SK-MEL-5 (cell line): ENCODE data around the gene CDV3. TPM values are rescaled to one million over a fixed set of nuclear protein-coding genes. Genes with fewer than 3 reads are reported as not detected.

Experiments
- DNase-seq: peaks from one replicate; pipeline ENCODE4 v3.0.0-alpha.2; 2016; ENCODE audit warnings: low read depth, low spot score
- in situ Hi-C: cut with HindIII; loops from 2 replicates; pipeline ENCODE4 v1.10.0; 2016; ENCODE audit warnings: low sequenced_read_pairs, high pct_unique_total_duplicates, low pct_unique_long_range_greater_than_20kb
- total RNA-seq: library from RNA; depleted of rRNA; stranded (reverse); fragments of >200 nt; shearing (Covaris generic); gene quantifications from 2 replicates; pipeline ENCODE4 v1.2.3, GENCODE V29; 2014

Gene CDV3
- total RNA-seq, 1 experiment from 2014 or later = 131 TPM

DNA sequence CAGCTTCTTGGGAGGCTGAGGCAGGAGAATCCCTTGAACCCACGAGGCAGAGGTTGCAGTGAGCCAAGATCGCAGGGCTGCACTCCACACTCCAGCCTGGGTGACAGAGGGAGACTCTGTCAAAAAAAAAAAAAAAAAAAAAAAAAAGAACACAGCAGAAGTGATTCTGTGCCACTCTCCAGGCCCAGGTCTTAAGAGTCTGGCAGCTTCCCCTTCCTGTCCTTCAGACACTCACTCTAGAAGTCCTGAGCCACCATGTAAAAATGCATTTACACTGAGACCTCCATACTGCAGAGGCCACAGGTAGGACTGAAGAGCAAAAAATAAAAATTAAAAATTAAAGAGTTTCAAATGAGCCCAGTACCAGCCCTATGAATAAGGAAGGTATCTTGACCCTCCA, 11.8 kb upstream of the CDV3 start:
- no peak for DNase-seq
- in situ Hi-C loops = no loop called here

DNA sequence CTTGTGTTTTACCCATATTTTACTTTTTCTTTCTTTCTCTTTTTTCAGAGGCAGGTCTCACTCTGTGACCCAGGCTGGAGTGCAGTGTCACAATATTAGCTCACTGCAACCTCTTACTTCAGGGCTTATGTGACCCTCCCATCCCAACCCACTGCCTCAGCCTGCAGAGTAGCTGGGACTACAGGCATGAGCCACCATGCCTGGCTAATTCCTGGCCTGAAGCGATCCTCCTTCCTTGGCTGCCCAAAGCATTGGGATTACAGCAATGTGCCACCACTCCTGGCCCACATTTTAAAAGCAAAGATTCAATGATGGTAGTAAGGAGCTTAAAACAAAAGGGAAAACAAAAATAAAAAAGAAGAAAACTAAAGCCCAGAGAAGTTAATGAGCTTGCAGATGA, 11.1 kb upstream of the CDV3 start:
- no peak for DNase-seq
- in situ Hi-C loops = no loop called here

DNA sequence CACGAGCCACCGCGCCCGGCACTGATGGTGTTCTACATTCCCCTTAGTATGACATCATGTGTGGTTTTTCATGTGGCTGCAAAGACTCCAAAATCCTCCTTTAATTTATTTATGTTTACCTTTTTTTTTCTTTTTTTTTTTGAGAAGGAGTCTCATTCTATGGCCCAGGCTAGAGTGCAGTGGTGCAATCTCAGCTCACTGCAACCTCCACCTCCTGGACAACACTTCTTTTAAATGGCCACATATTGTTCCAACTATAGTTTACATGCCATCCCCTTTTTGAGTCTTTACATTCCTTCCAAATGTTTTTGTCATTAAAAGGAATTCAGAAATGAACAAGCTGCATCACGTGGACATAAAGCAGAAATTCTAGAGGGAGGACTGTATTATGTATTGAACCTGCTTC, 10.3 kb upstream of the CDV3 start:
- no peak for DNase-seq
- in situ Hi-C loops = no loop called here

DNA sequence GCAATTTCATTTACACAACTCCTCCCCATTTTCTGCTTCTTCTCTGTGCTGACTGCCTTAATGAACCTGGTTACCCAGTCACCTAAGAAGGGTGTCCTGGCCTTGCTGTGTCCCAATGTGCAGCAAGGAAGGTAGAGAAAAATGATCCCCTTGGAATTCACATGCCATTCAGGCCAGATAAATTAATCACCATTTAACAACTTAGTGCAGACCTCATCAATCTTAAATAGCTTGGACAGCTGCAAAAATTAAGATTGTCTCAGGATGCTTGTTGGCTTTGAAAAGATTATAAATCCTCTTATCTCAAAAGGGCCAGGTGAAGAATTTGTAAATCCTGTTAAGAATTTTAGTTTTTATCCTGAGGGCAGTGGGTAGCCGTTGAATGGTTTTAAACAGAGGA, 9.7 kb upstream of the CDV3 start:
- DNase-seq = no peak
- in situ Hi-C loops = no loop called here

DNA sequence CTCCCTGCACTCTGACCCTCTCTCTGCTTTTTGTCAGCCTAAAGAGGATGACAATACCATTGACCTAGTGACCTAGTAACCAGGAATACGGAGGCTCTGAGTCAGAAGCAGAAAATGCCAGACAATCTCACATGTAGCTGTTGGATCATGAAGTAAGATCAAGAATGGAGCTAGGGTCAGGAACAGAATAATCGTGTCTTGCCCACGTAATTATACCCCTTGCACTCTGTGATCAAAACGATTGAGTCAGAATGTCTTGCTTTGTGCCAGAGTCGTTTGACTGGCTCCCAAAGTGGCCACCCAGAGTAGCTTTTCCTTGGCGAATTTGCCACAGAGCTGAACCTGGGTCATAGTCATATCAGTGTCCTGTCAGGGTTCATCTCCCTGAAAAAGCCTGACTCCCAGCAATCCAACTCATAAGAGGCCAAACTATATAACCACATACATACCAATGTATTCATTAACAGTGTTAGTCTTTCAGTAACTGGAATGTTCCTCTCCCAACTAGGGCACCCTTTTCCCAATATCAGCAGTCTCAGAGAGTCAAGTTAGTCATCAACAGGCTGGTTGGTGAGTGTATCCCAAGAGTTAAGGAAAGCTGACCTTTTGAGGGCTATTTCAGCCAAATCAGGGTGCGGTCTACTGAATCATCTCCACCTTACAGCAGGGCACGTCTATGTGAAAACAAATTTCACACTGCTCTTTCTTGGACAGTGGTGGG, 5.0 kb upstream of the CDV3 start:
- in situ Hi-C loops = no loop called here
- no peak for DNase-seq

DNA sequence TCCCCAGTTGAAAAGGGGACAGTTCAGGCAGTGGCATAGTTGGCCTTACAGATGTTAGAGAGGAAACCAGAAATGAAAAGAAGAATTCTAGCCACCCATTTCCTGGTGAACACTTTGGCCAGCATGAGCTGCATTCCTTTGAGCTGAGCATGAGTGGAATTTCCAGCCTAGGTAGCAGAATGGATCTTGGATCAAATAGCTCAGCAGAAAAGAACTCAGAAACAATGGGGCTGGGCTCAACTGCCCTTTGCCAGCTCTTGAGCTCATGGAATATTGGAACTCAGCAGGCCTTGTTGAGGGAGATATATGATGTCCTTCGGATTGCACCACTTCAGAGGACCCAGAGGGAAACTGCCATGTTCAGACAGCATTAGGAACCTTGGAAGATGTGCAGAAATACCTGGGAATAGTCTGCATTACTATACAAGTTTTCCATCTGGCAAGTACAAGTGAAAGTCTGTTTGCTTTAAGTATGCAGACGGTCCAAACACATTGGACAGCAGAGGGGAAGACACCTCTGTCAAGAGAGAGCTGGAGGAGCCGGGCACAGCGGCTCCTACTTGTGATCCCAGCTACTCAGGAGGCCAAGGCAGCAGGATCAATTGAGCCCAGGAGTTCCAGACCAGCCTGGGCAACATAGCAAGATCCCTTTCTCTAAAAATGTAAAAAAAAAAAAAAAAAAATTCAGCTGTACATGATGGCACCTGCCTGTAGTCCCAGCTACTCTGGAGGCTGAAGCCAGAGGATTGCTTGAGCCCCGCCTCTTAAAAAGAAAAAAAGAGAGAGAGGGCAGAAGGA, 3.1 kb upstream of the CDV3 start:
- no peak for DNase-seq
- in situ Hi-C loops = no loop called here

DNA sequence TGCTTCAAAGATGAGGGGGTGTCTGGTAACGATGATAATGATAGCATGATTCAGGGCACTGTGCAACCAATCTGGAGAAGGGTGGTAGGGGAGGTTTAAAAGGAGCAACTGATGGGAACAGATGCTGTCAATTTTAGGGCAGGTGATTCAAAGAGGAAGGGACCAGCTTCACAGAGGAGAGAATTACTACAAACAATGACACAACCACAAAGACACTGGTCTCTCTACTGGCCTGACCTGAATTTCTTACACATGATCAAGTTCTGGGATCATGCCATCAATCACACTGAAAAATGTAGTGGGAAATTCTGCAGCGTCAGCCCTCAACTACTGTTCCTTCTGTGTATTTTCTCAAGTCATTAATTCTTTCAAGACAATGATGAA, 2.6 kb upstream of the CDV3 start:
- no peak for DNase-seq
- in situ Hi-C loops = no loop called here

DNA sequence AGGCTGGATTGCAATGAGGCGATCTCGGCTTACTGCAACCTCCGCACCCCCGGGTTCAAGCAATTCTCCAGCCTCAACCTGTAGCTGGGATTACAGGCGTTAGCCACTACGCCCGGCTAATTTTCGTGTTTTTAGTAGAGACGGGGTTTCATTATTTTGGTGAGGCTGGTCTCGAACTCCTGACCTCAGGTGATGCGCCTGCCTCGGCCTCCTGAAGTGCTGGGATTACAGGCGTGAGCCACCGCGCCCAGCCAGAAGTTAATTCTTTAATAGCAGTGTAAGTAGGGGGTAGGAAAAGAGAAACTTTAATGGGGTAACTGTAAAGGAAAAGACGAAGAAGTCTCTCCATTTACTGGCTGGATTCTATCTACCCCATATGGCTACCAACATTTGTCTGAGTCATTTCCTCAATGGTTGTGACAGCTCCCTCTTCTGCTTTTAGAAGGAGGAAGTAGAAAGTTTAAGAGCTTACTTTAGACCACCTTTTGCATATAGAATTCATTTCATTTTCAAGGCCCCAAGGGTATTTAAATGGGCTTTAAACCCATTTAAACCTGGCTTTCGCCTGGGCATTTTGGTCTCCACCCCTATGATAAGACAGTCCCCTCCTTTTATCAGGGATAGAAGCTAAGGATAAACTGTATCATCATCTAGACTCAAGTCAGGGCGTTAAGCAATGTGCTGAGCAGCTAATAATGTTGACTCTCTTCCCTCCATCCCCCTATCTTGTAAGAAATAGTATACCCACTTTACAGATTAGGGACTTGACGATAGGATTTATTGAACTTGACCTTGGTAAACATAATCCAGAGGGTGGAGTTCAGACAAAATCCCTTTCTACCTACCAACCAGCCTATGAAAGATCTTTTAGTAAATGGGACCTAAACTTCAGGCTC, 1.1 kb upstream of the CDV3 start:
- in situ Hi-C loops = no loop called here

DNA sequence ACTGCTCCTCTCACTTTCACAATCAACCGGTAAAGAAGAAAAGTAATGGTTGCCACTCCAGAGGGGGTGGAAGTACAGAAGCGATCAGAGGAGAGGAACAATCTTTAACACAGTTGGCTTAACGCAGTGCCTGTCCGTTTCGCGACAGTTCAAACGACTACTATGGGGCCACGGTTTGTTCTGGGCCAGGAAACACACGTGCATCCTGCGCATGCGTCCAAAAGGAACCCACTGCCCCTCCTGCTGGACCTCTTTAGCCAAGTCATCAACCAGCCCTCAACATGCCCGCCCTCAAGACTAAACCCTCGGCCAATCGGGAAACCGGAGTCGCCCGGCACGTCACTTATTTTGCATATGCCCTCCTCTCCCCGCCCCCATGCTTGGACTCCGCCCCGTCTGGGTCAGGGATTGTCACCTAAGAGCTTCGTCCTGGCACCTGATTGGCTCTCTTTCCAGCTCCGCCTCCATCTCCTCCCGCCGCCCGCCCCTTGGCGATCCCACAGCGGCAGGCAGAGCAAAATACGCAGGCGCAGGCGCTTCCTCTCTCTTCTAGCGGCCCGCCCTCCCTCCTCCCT, 345 bp upstream of the CDV3 start:
- in situ Hi-C loops = no loop called here
- DNase-seq = peak; percentile 100

More for the DNA sequence above, 1.1 kb upstream of the CDV3 start:
- no peak for DNase-seq

DNA sequence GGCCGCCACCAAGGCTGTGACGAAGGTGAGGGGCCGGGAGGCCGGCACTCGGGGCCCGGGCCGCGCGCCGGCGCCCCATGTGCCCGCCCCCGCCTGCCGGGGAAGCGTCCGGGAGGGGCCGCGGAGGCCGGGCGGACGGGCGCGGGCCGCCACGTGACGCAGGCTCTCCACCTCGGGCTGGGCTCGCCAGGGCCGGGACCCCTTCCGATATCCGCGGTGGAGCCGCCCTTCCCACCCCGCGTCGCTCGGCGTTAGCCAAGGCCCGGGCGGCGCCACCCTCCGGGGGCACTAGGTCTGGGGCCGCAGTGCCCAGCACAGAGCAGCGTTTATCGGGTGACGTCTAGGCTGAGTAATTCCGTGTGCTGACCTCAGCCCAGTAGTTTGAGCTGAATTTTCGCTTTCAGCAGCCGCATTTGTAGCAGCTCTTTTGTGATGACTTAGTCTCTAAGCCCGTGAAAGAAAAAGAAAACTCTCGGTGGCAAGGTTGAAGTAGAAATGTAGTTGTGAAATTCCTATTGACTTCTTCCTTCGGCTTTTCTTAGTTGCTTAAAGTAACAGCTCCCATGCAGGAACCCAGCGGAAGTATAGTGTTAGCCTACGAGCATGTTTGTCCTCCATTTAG, 885 bp downstream of the CDV3 start:
- peak; percentile 52 for DNase-seq
- in situ Hi-C loops = no loop called here

DNA sequence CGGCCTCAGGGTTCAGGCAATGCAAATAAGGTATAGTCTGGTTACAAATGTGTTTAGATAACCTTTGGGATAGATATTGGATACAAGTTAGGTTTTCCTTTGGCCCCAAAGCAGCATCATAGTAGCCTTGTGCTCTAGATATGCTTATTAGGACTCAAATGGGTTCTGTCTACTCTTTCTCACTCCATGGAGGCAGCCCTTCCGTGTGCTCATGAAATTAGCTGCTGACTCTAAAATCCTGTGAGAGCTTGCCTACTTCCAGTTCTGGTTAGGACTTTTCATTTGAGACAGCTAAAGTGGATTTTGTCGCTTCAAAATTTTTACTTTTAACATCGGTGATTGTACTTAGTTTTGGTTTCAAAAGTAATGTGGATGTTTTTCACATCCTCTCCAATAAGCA, 1.6 kb downstream of the CDV3 start:
- no peak for DNase-seq
- in situ Hi-C loops = no loop called here

DNA sequence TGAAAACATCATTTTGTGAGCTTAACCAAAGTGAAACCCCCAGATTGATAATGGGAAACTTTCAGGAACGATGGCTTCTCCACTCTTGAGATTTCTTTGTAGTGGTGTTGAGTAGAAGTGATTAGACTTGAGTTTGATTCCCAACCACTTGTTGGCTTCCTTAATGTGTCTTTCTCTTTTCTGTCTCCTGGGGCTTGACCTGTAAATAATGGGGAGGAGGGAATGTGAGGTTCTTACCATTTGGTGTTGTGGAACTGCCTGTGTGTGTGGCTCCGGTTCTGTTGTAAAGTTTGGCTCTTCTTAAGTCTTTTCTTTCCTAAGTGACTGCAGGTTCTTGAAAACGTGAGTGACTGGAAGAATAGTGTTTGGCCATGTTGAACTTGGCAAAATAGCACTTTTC, 2.7 kb downstream of the CDV3 start:
- in situ Hi-C loops = no loop called here

DNA sequence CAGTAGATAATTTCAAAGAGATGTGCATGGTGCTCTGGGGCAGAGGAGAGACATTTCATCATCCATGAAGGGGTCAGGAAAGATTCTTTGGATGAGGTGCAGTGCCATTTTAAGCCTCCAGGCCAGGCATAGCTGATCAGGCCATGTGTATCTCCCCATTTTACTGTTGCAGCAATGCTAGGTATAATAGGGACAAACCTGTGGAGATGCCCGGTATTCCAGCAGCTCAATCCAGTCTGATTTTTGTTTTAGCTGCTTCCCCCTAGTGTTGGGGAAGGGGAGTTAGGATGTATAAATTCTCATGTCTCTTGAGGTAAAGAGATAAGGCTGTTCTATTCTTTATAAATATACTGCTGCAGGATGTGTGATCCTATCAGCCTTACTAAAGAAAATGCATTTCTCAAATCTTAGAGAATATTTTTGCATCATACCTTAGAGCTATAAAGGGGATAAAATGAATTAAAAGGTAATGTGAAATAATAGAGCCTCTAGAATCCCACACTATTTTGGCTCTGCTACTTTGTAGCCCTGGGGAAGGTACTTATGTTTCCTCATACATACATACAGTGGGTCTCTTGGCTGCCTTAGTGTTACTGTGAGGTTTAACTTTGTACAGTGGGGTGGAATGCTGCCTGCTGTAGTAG, 5.2 kb downstream of the CDV3 start:
- in situ Hi-C loops = no loop called here
- DNase-seq = peak; percentile 70

More for the DNA sequence above, 2.7 kb downstream of the CDV3 start:
- no peak for DNase-seq

DNA sequence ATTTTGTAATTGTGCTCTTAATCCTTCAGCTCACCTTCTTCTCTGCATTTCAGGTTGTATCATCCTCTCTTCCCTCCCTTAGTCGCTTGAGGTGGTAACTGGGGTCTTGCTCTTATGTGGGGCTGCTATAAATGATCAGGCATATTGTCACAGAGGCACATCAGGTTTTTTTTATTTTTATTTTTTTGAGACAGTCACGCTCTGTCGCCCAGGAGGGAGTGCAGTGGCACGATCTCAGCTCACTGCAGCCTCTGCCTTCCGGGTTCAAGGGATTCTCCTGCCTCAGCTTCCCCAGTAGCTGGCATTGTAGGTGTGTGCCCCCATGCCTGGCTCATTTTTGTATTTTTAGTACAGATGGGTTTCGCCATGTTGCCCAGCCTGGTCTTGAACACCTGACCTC, 9.9 kb downstream of the CDV3 start:
- in situ Hi-C loops = no loop called here
- no peak for DNase-seq

DNA sequence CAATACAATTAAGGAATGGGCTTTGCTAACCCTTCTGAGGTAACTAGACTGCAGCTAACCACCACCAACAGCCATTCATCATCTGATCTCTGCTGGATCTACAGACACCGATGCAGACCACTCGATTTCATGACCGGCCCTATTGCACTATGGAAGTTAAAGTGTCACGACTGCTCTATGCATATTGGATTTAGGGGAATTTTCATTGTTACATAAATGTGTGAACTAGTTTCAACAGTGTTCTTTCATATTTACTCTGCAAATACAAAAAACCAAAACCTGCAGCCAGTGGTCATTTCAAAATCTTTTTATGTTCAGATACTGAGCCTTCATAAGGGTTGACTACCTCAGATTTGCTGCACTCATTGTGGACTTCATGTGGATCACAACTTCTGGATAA, 14.5 kb downstream of the CDV3 start:
- in situ Hi-C loops = no loop called here

DNA sequence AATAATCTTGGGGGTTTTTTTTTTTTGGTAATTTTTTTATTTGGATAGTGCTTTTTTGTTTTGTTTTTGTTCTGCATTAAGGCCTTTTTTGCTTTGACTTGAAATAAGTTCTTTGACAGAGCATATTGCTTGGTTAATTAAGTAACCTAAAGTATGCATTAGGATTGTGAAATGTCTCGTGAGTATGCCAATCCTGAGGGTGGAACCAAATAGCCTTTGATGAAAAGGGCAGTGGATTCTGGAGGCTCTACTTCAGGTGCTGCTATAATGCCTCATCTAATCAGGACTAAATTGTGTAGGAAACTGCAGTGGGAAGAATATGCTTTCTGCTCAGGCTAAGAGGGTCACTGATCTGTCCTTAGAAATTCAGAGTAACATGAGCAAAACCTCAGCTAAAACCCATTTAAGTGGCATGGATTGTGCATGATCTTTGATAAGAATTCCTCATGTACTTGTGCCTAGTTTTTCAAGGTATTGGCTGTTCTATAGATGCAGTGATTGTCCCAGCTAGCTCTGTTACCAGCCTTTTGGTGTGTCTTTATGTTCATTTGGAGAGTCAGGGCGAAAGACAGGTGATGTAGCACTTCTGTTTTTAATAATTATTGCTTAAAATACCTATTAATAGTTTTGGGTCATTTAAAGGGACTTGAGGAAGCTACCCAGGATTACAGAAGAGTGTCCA, 15.4 kb downstream of the CDV3 start:
- in situ Hi-C loops = no loop called here
- no peak for DNase-seq

More for the DNA sequence above, 14.5 kb downstream of the CDV3 start:
- no peak for DNase-seq

DNA sequence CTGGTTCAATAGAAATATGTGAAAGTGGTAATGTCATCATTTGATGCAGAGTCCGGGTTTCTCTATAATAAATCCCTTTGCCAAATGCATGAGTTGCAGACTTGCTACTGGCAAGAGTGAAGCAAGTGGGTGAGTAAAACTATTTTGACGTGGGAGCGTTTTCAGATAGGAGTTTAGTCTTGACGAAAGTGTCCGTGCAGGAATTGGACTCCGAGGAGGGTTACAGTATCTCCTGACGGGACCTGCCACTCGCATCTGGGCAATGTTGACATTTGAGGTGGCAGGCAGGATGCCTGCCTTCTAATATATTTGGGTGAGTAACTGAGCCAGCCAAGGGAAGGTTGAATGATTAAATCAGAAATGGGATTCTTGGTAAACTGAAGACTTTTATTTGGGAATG, 16.0 kb downstream of the CDV3 start:
- in situ Hi-C loops = no loop called here
- DNase-seq = no peak
